GM21390 (cell line): Measurements from ENCODE around the gene LGALS8.

ENCODE experiments used
- ATAC-seq: cut with Tn5 transposase; IDR thresholded peaks from one replicate; pipeline ENCODE4 v1.9.1; 2021; ENCODE audit not compliant: unreplicated experiment

The LGALS8 gene

GRCh38 chr1:236508593-236509027 lies 15.2 kb upstream of the LGALS8 start:
- peak; percentile 62 for ATAC-seq

GRCh38 chr1:236509203-236509602 lies 14.6 kb upstream of the LGALS8 start:
- no peak for ATAC-seq

- no peak for ATAC-seq
Measured at GRCh38 chr1:236509647-236510401, 14.0 kb upstream of the LGALS8 start.

GRCh38 chr1:236511735-236512418 lies 11.9 kb upstream of the LGALS8 start:
- no peak for ATAC-seq

GRCh38 chr1:236514703-236515442 lies 8.9 kb upstream of the LGALS8 start:
- ATAC-seq = no peak

- no peak for ATAC-seq
Measured at GRCh38 chr1:236515443-236515958, 8.3 kb upstream of the LGALS8 start.

GRCh38 chr1:236516929-236517704 lies 6.7 kb upstream of the LGALS8 start:
- no peak for ATAC-seq

- no peak for ATAC-seq
Measured at GRCh38 chr1:236518322-236518721, 5.5 kb upstream of the LGALS8 start.

- no peak for ATAC-seq
Measured at GRCh38 chr1:236520445-236521005, 3.3 kb upstream of the LGALS8 start.

- ATAC-seq = no peak
Measured at GRCh38 chr1:236522937-236523703, 662 bp upstream of the LGALS8 start.

GRCh38 chr1:236524142-236524894 lies 536 bp downstream of the LGALS8 start:
- ATAC-seq = peak; percentile 90

GRCh38 chr1:236524895-236525184 lies 1.1 kb downstream of the LGALS8 start:
- ATAC-seq = peak; percentile 16

- no peak for ATAC-seq
Measured at GRCh38 chr1:236526079-236526478, 2.3 kb downstream of the LGALS8 start.

GRCh38 chr1:236530286-236530685 lies 6.5 kb downstream of the LGALS8 start:
- no peak for ATAC-seq

GRCh38 chr1:236530959-236531358 lies 7.2 kb downstream of the LGALS8 start:
- ATAC-seq = no peak

GRCh38 chr1:236532850-236533249 lies 9.1 kb downstream of the LGALS8 start:
- no peak for ATAC-seq

- ATAC-seq = no peak
Measured at GRCh38 chr1:236534151-236534651, 10.4 kb downstream of the LGALS8 start.

- no peak for ATAC-seq
Measured at GRCh38 chr1:236535190-236535589, 11.4 kb downstream of the LGALS8 start.

GRCh38 chr1:236535662-236536161 lies 11.9 kb downstream of the LGALS8 start:
- ATAC-seq = no peak
